ENCODE results near the gene COQ10B. TPM values are rescaled to one million over a fixed set of nuclear protein-coding genes. Genes with fewer than 3 reads are reported as not detected.
A peak's percentile ranks its signal among the peaks of the same experiment; 100 is the strongest.

The COQ10B gene
- total RNA-seq, 1 experiment from 2014 or later: 21.7 TPM

DNA sequence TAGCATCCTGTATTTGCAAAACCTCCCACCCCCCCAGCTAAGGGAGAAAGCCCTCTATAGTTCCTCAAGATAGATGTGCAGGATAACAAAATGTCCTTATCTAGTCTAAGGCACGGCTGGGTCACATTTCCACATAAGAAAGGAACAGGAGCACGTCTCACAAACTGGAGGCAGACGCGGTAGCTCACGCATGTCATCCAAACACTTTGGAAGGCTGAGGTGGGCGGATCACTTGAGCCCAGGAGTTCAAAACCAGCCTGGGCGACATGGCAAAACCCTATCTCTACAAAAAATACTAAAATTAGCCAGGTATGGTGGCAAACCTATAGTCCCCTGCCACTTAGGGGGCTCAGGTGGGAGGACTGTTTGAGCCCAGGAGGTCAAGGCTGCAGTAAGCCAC, 27.8 kb upstream of the COQ10B start:
- CTCF ChIA-PET: no interaction called here
- POLR2A ChIA-PET: interaction anchor here (0.7 kb wide), 1 partner anchor 190 kb away, joined by 4 read pairs; no protein-coding TSS in a partner anchor
- Mint-ChIP-seq H3K36me3 (peaks cover 26% of the 10 kb centered on the region), H3K27me3 (ENCODE audit: low read depth) (no peaks in the 10 kb centered on the region), H3K4me3 (no peak overlapping the region), H3K4me1 (peaks cover 30% of the 10 kb centered on the region), H3K9me3 (no peaks in the 10 kb centered on the region), H3K27ac (peak overlapping the region; percentile 14)
- DNase-seq (ENCODE audit: low spot score) (no peak), ATAC-seq (no peak)
- TF ChIP-seq OVOL2 (CRISPR knock-in tag; IDR thresholded peaks at IDR 0.05; ENCODE audit: borderline replicate concordance) (no peak), ZNF396 (CRISPR knock-in tag; IDR thresholded peaks at IDR 0.05; ENCODE audit: borderline replicate concordance) (no peak), ELF4 (CRISPR knock-in tag; IDR thresholded peaks at IDR 0.05; ENCODE audit: low read depth) (no peak), CREM (CRISPR knock-in tag; IDR thresholded peaks at IDR 0.05) (no peak), TP53 (CRISPR knock-in tag; IDR thresholded peaks at IDR 0.05) (no peak), NFE2L1 (CRISPR knock-in tag; IDR thresholded peaks at IDR 0.05) (no peak), EMX1 (CRISPR knock-in tag; IDR thresholded peaks at IDR 0.05) (no peak), IRF2 (CRISPR knock-in tag; IDR thresholded peaks at IDR 0.05; ENCODE audit: borderline replicate concordance, low read depth) (no peak)
- TF ChIP-seq, protein P1, sequence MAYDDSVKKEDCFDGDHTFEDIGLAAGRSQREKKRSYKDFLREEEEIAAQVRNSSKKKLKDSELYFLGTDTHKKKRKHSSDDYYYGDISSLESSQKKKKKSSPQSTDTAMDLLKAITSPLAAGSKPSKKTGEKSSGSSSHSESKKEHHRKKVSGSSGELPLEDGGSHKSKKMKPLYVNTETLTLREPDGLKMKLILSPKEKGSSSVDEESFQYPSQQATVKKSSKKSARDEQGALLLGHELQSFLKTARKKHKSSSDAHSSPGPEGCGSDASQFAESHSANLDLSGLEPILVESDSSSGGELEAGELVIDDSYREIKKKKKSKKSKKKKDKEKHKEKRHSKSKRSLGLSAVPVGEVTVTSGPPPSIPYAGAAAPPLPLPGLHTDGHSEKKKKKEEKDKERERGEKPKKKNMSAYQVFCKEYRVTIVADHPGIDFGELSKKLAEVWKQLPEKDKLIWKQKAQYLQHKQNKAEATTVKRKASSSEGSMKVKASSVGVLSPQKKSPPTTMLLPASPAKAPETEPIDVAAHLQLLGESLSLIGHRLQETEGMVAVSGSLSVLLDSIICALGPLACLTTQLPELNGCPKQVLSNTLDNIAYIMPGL (CRISPR knock-in tag; IDR thresholded peaks at IDR 0.05): no peak
- TF ChIP-seq, protein P2, sequence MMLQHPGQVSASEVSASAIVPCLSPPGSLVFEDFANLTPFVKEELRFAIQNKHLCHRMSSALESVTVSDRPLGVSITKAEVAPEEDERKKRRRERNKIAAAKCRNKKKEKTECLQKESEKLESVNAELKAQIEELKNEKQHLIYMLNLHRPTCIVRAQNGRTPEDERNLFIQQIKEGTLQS (CRISPR knock-in tag; conservative IDR thresholded peaks at IDR 0.05): no peak
- TF ChIP-seq, protein P3, sequence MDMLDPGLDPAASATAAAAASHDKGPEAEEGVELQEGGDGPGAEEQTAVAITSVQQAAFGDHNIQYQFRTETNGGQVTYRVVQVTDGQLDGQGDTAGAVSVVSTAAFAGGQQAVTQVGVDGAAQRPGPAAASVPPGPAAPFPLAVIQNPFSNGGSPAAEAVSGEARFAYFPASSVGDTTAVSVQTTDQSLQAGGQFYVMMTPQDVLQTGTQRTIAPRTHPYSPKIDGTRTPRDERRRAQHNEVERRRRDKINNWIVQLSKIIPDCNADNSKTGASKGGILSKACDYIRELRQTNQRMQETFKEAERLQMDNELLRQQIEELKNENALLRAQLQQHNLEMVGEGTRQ (CRISPR knock-in tag; IDR thresholded peaks at IDR 0.05): no peak
- TF ChIP-seq, protein P4, sequence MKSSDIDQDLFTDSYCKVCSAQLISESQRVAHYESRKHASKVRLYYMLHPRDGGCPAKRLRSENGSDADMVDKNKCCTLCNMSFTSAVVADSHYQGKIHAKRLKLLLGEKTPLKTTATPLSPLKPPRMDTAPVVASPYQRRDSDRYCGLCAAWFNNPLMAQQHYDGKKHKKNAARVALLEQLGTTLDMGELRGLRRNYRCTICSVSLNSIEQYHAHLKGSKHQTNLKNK (CRISPR knock-in tag; IDR thresholded peaks at IDR 0.05): no peak

- CTCF ChIA-PET: no interaction called here
These were observed 26.4 kb upstream of the COQ10B start for GRCh38 chr2:197426723-197427603.

GRCh38 chr2:197427986-197428385, 25.4 kb upstream of the COQ10B start:
- Mint-ChIP-seq H3K9me3 (no peaks in the 10 kb centered on the region), H3K4me3 (no peak overlapping the region), H3K27me3 (ENCODE audit: low read depth) (no peaks in the 10 kb centered on the region), H3K4me1 (peaks cover 51% of the 10 kb centered on the region), H3K27ac (no peak overlapping the region), H3K36me3 (peaks cover 21% of the 10 kb centered on the region)
- ChIA-PET CTCF (no interaction called here), POLR2A (no interaction called here)
- TF ChIP-seq ZNF317 (CRISPR knock-in tag; IDR thresholded peaks at IDR 0.05; ENCODE audit: borderline replicate concordance, low read depth) (no peak), NR2C2 (CRISPR knock-in tag; IDR thresholded peaks at IDR 0.05) (no peak), SMAD3 (CRISPR knock-in tag; IDR thresholded peaks at IDR 0.05; ENCODE audit: borderline replicate concordance) (no peak), NFYB (CRISPR knock-in tag; conservative IDR thresholded peaks at IDR 0.05; ENCODE audit: low read depth) (no peak), ZBTB21 (CRISPR knock-in tag; IDR thresholded peaks at IDR 0.05; ENCODE audit: borderline replicate concordance) (no peak), NFATC4 (CRISPR knock-in tag; IDR thresholded peaks at IDR 0.05) (no peak), JAZF1 (CRISPR knock-in tag; IDR thresholded peaks at IDR 0.05) (no peak)
- TF ChIP-seq, protein P5, sequence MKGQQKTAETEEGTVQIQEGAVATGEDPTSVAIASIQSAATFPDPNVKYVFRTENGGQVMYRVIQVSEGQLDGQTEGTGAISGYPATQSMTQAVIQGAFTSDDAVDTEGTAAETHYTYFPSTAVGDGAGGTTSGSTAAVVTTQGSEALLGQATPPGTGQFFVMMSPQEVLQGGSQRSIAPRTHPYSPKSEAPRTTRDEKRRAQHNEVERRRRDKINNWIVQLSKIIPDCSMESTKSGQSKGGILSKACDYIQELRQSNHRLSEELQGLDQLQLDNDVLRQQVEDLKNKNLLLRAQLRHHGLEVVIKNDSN (CRISPR knock-in tag; IDR thresholded peaks at IDR 0.05): no peak
- DNase-seq (ENCODE audit: low spot score): no peak
- ATAC-seq: no peak

More at GRCh38 chr2:197426723-197427603, 26.4 kb upstream of the COQ10B start:
- no peaks in the 10 kb centered on the region for H3K9me3 Mint-ChIP-seq
- DNase-seq (ENCODE audit: low spot score) (no peak), ATAC-seq (no peak)
- no peak overlapping the region for H3K4me3 Mint-ChIP-seq
- peak overlapping the region; percentile 57 for H3K27ac Mint-ChIP-seq
- POLR2A ChIA-PET: no interaction called here
- peaks cover 41% of the 10 kb centered on the region for H3K4me1 Mint-ChIP-seq
- TF ChIP-seq TEAD1 (CRISPR knock-in tag; IDR thresholded peaks at IDR 0.05): no peak
- TF ChIP-seq ESRRA (CRISPR knock-in tag; IDR thresholded peaks at IDR 0.05; ENCODE audit: borderline replicate concordance): no peak
- no peak for TF ChIP-seq MXD4 (CRISPR knock-in tag; IDR thresholded peaks at IDR 0.05; ENCODE audit: borderline replicate concordance)
- TF ChIP-seq RORB (CRISPR knock-in tag; IDR thresholded peaks at IDR 0.05): no peak
- TF ChIP-seq, protein P4 (CRISPR knock-in tag; IDR thresholded peaks at IDR 0.05): no peak
- TF ChIP-seq KAT7 (CRISPR knock-in tag; IDR thresholded peaks at IDR 0.05; ENCODE audit: borderline replicate concordance): no peak
- no peak for TF ChIP-seq SMAD4 (CRISPR knock-in tag; IDR thresholded peaks at IDR 0.05)
- TF ChIP-seq GRHL2 (CRISPR knock-in tag; IDR thresholded peaks at IDR 0.05; ENCODE audit: insufficient replicate concordance, severe bottlenecking): no peak
- no peak for TF ChIP-seq FOXJ3 (CRISPR knock-in tag; IDR thresholded peaks at IDR 0.05; ENCODE audit: borderline replicate concordance)
- TF ChIP-seq SMAD3 (CRISPR knock-in tag; IDR thresholded peaks at IDR 0.05; ENCODE audit: borderline replicate concordance): no peak
- no peak for TF ChIP-seq GTF2I (CRISPR knock-in tag; conservative IDR thresholded peaks at IDR 0.05)
- no peak for TF ChIP-seq MYBL2 (CRISPR knock-in tag; IDR thresholded peaks at IDR 0.05)
- peaks cover 23% of the 10 kb centered on the region for H3K36me3 Mint-ChIP-seq
- H3K27me3 Mint-ChIP-seq (ENCODE audit: low read depth): no peaks in the 10 kb centered on the region

Measured in WTC11 (cell line).